Bronchial epithelial cell (primary cell): ENCODE measurements around the gene NUMBL. TPM values are rescaled to one million over a fixed set of nuclear protein-coding genes. Genes with fewer than 3 reads are reported as not detected.
"Not testable (repeated sequence)": the region's sequence is repeated elsewhere in the genome, so short reads cannot be mapped to it uniquely, and the experiment has no call there.

Experiments
- DNase-seq: peaks from one replicate; pipeline ENCODE4 v3.0.0-alpha.2; 2010; ENCODE audit warnings: low read depth
- FAIRE-seq: peaks from 2 replicates; lab custom pipeline; 2011; peaks lifted over from hg19 to GRCh38; lab: Jason Lieb, UNC
- H3K27me3 ChIP-seq: 2 replicates; pipeline ENCODE4 v1.5.1; 2011; ENCODE audit warnings: low read length; ENCODE audit not compliant: control insufficient read depth, insufficient read depth
- H3K36me3 ChIP-seq: 2 replicates; pipeline ENCODE4 v1.5.1; 2011; ENCODE audit warnings: low read length; ENCODE audit not compliant: control insufficient read depth, insufficient read depth
- H3K4me3 ChIP-seq: 2 replicates; pipeline ENCODE4 v1.5.1; 2011; ENCODE audit warnings: mild to moderate bottlenecking, low read depth, low read length, control low read depth
- total RNA-seq: library from RNA; depleted of rRNA; stranded (reverse); fragments of >200 nt; gene quantifications from 2 replicates; pipeline ENCODE4 v1.2.1, GENCODE V29; 2014
- TF ChIP-seq, protein P1 (sequence below): IDR thresholded peaks from 2 replicates; pipeline ENCODE4 v1.5.1; 2011; ENCODE audit warnings: mild to moderate bottlenecking, moderate library complexity, low read length, control low read depth, inconsistent platforms; ENCODE audit not compliant: insufficient read depth, severe bottlenecking

Gene NUMBL
- total RNA-seq, 1 donor from 2014 or later = 8.4 TPM

DNA sequence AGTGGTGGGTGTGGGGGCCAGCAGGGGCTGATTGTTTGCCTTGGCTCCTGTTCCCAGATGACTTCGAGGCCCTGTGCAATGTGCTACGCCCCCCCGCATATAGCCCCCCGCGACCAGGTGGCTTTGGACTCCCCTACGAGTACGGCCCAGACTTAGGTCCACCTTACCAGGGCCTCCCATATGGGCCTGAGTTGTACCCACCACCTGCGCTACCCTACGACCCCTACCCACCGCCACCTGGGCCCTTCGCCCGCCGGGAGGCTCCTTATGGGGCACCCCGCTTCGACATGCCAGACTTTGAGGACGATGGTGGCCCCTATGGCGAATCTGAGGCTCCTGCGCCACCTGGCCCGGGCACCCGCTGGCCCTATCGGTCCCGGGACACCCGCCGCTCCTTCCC is 63.5 kb downstream of the NUMBL start:
- DNase-seq = no peak

DNA sequence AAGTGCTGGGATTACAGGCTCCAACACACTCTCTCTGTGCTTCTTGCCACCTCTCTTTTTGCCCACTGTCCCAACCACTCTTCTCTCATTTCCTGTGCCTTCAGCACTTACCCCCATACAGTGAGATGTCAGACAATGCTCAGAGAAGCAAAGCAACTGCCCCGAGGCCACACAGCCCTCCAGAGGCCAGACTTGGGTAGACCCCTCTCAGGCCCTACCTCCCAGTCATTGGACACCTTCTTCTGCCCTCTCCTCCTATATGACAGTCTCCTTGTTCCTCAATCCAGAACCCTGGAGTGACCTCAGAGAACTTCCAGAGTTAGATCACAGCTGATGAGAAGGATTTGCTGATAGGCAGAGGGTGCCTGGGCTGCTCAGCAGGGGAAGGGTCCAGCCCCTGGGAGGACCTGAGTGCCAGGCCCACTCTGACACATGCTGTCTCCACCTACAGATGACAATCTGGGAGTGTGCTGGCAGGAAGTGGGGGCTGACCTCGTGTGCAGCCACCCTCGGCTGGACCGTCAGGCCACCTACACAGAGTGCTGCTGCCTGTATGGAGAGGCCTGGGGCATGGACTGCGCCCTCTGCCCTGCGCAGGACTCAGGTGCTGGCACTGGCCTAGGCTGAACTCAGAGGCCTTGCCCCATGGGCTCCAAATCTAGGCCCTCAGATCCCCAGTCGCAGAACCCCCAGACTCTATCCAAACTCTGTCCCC is 64.9 kb downstream of the NUMBL start:
- no peak for FAIRE-seq
- Histone ChIP-seq H3K36me3 (peaks cover 23% of the 10 kb centered on the region), H3K4me3 (no peak overlapping the region), H3K27me3 (no peaks in the 10 kb centered on the region)
- TF ChIP-seq, protein P1, sequence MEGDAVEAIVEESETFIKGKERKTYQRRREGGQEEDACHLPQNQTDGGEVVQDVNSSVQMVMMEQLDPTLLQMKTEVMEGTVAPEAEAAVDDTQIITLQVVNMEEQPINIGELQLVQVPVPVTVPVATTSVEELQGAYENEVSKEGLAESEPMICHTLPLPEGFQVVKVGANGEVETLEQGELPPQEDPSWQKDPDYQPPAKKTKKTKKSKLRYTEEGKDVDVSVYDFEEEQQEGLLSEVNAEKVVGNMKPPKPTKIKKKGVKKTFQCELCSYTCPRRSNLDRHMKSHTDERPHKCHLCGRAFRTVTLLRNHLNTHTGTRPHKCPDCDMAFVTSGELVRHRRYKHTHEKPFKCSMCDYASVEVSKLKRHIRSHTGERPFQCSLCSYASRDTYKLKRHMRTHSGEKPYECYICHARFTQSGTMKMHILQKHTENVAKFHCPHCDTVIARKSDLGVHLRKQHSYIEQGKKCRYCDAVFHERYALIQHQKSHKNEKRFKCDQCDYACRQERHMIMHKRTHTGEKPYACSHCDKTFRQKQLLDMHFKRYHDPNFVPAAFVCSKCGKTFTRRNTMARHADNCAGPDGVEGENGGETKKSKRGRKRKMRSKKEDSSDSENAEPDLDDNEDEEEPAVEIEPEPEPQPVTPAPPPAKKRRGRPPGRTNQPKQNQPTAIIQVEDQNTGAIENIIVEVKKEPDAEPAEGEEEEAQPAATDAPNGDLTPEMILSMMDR = no peak
- DNase-seq = no peak

More for the DNA sequence above, 63.5 kb downstream of the NUMBL start:
- TF ChIP-seq, protein P1 = no peak
- no peaks in the 10 kb centered on the region for H3K27me3 ChIP-seq
- H3K4me3 ChIP-seq = no peak overlapping the region
- no peak for FAIRE-seq
- H3K36me3 ChIP-seq = peaks cover 19% of the 10 kb centered on the region

DNA sequence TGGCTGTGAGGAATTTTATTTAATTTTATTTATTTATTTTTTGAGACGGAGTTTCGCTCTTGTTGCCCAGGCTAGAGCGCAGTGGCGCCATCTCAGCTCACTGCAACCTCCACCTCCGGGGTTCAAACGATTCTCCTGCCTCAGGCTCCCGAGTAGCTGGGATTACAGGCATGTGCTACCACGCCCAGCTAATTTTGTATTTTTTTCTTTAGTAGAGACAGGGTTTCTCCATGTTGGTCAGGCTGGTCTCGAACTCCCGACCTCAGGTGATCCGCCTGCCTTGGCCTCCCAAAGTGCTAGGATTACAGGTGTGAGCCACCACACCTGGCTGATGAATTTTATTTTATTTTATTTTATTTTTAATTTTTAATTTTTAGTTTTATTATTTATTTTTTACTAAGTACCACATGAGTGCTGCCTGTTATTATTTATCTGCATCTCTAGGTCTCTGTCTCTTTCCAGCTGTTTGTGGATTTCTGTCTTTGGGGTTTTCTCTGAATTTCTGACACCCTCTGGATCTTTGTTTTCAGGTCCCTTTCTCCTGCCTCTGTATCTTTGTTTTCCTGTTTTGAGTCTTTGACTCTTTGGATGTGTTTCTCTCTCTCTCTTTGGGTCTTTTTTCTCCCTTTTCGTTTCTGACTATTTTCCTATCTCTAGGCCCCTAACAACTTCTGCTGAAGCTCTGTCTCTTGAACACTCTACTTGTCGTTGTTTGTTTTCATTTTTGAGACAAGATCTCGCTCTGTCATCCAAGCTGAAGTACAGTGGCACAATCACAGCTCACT is 65.9 kb downstream of the NUMBL start:
- not testable (repeated sequence) for FAIRE-seq, DNase-seq, H3K4me3 ChIP-seq, H3K27me3 ChIP-seq
- H3K36me3 ChIP-seq = peaks cover 29% of the 10 kb centered on the region

DNA sequence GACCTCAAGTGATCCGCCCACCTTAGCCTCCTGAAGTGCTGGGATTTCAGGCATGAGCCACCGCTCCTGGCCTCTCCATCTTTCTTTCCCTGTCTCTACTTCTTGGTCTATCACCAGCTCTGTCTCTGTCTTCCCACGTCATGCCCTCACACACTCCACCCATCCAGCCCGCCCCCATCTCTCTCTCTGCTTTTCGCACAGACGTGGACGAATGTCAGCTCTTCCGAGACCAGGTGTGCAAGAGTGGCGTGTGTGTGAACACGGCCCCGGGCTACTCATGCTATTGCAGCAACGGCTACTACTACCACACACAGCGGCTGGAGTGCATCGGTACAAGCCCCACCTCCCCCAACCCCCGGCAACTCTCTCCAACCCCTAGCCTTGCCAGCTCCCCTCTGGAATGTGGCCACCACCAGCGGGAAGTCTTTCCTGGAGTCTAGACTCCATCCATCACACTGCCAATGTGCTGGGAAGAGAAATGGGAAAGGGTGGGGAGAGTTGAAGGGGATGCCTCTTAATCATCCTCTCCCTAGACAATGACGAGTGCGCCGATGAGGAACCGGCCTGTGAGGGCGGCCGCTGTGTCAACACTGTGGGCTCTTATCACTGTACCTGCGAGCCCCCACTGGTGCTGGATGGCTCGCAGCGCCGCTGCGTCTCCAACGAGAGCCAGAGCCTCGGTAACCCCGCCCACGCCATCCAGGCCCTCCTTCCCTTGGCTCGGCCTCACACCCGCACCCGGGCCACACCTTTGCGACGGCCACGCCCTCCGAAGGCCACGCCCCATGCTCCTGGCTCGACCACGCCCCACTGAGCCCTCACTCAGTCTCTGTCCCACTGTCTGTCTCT is 66.8 kb downstream of the NUMBL start:
- no peak for FAIRE-seq
- H3K36me3 ChIP-seq = peaks cover 32% of the 10 kb centered on the region
- H3K4me3 ChIP-seq = no peak overlapping the region
- TF ChIP-seq, protein P1 = no peak
- no peaks in the 10 kb centered on the region for H3K27me3 ChIP-seq
- peak; percentile 85 for DNase-seq

DNA sequence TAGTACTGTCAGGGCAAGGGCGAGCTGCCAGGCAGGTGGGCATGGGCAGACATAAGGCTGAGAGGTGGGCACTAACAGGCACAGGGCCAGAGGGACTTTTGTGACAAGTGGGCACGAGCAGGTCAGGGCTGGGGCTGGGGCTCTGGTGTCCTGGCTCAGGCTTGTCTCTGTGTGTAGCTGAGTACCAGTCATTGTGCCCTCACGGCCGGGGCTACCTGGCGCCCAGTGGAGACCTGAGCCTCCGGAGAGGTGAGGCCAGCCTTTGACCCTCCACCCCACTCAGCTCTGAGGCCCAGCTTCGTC is 67.7 kb downstream of the NUMBL start:
- no peak overlapping the region for H3K4me3 ChIP-seq
- H3K36me3 ChIP-seq = peaks cover 34% of the 10 kb centered on the region
- no peak for DNase-seq
- TF ChIP-seq, protein P1 = no peak
- no peak for FAIRE-seq
- no peaks in the 10 kb centered on the region for H3K27me3 ChIP-seq
